Stomach (tissue), 9 donors: ENCODE measurements around the gene SIGLEC12. TPM values are rescaled to one million over a fixed set of nuclear protein-coding genes. Genes with fewer than 3 reads are reported as not detected.
"Not testable (repeated sequence)": the region's sequence is repeated elsewhere in the genome, so short reads cannot be mapped to it uniquely, and the experiment has no call there.

Source experiments
- DNase-seq, 2 donors: peaks; one replicate each; pipeline versions ENCODE4 v3.0.0 to v3.0.0-alpha.2; 2013 to 2019
- H3K27ac ChIP-seq, 5 donors: fragments of 200-600 bp in 4 of 5; sonication (generic) in 4 of 5; one replicate each; pipeline ENCODE4 v1.5.1; 2013 to 2019; ENCODE audit warnings: mild to moderate bottlenecking in 1 of 5, moderate library complexity in 1 of 5
- H3K27me3 ChIP-seq, 3 donors: fragments of 200-600 bp; sonication (generic); one replicate each; pipeline ENCODE4 v1.5.1; 2017 to 2019; ENCODE audit warnings: mixed run types in 1 of 3
- H3K36me3 ChIP-seq, 4 donors: fragments of 200-600 bp; sonication (generic); 1 replicate in 3 of 4; 2 replicates in 1 of 4; pipeline ENCODE4 v1.5.1; 2016 to 2019
- H3K4me1 ChIP-seq, 4 donors: fragments of 200-600 bp; sonication (generic); one replicate each; pipeline ENCODE4 v1.5.1; 2016 to 2019
- H3K4me3 ChIP-seq, 4 donors: fragments of 200-600 bp; sonication (generic) in 3 of 4; one replicate each; pipeline ENCODE4 v1.5.1; 2016 to 2019; ENCODE audit warnings: mild to moderate bottlenecking in 1 of 4
- H3K9me3 ChIP-seq, 4 donors: fragments of 200-600 bp; sonication (generic); one replicate each; pipeline ENCODE4 v1.5.1; 2016 to 2019
- CTCF ChIP-seq, 7 experiments: fragments of 450-650 bp in 4 of 7; fragments of 200-600 bp in 3 of 7; sonication (generic) in 3 of 7; IDR thresholded peaks; one replicate each; pipeline ENCODE4 v1.5.1; 2016 to 2019; ENCODE audit warnings: antibody characterized with exemption in 7 of 7, control low read depth in 2 of 7, mild to moderate bottlenecking in 1 of 7
- EP300 ChIP-seq: sonication (generic); formaldehyde crosslinking; IDR thresholded peaks from one replicate; pipeline ENCODE4 v1.6.1; 2017; ENCODE audit warnings: antibody characterized with exemption
- POLR2A ChIP-seq, 4 donors: fragments of 450-650 bp; IDR thresholded peaks; one replicate each; pipeline ENCODE4 v1.6.1; 2016; ENCODE audit warnings: antibody characterized with exemption in 4 of 4, control low read depth in 2 of 4, mild to moderate bottlenecking in 1 of 4, moderate library complexity in 1 of 4
- POLR2AphosphoS5 ChIP-seq, 3 donors: sonication (generic); formaldehyde crosslinking; IDR thresholded peaks; one replicate each; pipeline ENCODE4 v1.6.1; 2016; ENCODE audit warnings: antibody characterized with exemption in 3 of 3
- WGBS, 5 donors: extraction: QIAGEN DNeasy Blood & Tissue Kit in 3 of 5; methylation state at CpG; one replicate each; pipeline versions ENCODE4 v1.1.5 to v1.1.7; 2013 to 2018; 5-methylcytosine and 5-hydroxymethylcytosine counted together
- intact Hi-C: fragments of 100-400 bp; cut with DNase I; formaldehyde crosslinking; loops from one replicate; pipeline ENCODE4 v1.15.1; 2023; ENCODE audit warnings: low total_unique reads
- polyA plus RNA-seq, 3 donors: library from polyadenylated mRNA; stranded (reverse); fragments of 200-250 nt; gene quantifications; one replicate each; pipeline ENCODE4 v1.2.3, GENCODE V29; 2013
- total RNA-seq, 5 donors: library from RNA; depleted of rRNA; stranded (reverse); fragments of >200 nt; gene quantifications; one replicate each; pipeline versions ENCODE4 v1.1.0 to v1.2.3, GENCODE V29; 2014 to 2016
- donor health status: healthy with polysubstance abuse.
- donor health status: Bipolar disorder and iron deficiency.
- donor health status: healthy.

SIGLEC12 gene
- total and polyA plus RNA-seq, 8 donors = 0.10 to 1.2 (median 0.37) TPM; not detected in 5

- H3K4me1 ChIP-seq = no peaks in the 10 kb centered on the region
- peaks cover 0 to 22% (median 0%) of the 10 kb centered on the region in 3 donors for H3K27me3 ChIP-seq
- H3K27ac ChIP-seq = no peak overlapping the region
- 30 to 40% (median 34%) methylated on average over 3 of the region's 3 CpGs for WGBS, 5 donors
- TF ChIP-seq POLR2AphosphoS5 (IDR thresholded peaks at IDR 0.05) (no peak), POLR2A (IDR thresholded peaks at IDR 0.05) (no peak), CTCF (IDR thresholded peaks at IDR 0.05) (no peak), EP300 (no peak)
- intact Hi-C loops = no loop called here
- DNase-seq = no peak
- peaks cover 0 to 12% (median 3%) of the 10 kb centered on the region in 4 donors for H3K9me3 ChIP-seq
- H3K36me3 ChIP-seq = no peaks in the 10 kb centered on the region
- no peak overlapping the region for H3K4me3 ChIP-seq
These were observed 4.3 kb upstream of the SIGLEC12 start for GRCh38 chr19:51505904-51506303.

DNA sequence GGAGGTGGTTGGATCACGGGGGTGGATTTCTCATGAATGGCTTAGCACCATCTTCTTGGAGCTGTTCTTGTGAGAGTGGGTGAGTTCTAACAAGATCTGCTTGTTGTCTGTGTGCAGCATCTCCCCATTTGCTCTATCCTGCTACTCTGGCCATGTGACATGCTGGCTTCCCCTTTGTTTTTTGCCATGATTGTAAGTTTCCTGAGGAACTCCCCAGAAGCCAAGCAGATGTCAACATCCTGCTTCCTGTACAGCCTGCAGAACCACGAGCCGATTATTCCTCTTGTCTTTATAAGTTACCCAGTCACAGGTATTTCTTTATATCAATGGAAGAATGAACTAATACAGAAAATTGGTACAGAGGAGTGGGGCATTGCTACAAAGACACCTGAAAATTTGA is 2.3 kb upstream of the SIGLEC12 start:
- H3K27me3 ChIP-seq = peaks cover 0 to 16% (median 0%) of the 10 kb centered on the region in 3 donors
- peaks cover 0 to 12% (median 3%) of the 10 kb centered on the region in 4 donors for H3K9me3 ChIP-seq
- no peaks in the 10 kb centered on the region for H3K36me3 ChIP-seq
- no peak for DNase-seq
- no peak overlapping the region for H3K4me3 ChIP-seq
- TF ChIP-seq CTCF (IDR thresholded peaks at IDR 0.05) (no peak), POLR2A (IDR thresholded peaks at IDR 0.05) (no peak), EP300 (no peak), POLR2AphosphoS5 (IDR thresholded peaks at IDR 0.05) (no peak)
- intact Hi-C loops = no loop called here
- H3K27ac ChIP-seq = no peak overlapping the region
- WGBS, 5 donors = 47 to 63% (median 54%) methylated on average over 3 of the region's 3 CpGs
- H3K4me1 ChIP-seq = no peaks in the 10 kb centered on the region

DNA sequence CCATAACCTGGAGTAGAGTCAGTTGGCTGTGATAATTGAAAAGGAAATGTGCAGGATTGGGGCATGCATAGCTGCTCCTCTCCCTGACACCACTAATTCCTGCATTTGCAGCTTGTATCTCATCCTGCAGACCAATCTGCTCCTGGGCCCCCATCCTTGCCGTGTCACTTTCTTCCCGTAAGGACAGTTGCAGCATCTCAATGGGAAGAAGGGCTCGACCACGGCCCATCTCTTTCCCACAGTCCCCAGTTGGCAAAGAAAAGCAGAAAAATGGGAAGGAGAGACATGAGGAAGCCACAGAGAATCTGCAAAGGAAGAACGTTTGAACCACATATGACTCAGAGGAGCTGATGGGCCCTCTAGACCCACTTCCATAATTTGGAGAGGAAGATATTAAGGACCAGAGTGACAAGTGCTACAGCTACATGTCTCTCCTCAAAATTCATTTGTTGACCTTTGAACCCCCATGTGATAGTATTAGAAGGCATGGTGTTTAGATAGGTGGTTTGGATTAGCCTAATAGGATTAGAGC is 1.8 kb upstream of the SIGLEC12 start:
- peaks cover 0 to 12% (median 3%) of the 10 kb centered on the region in 4 donors for H3K9me3 ChIP-seq
- 73 to 79% (median 76%) methylated on average over 5 of the region's 5 CpGs for WGBS, 5 donors
- no peak overlapping the region for H3K27ac ChIP-seq
- TF ChIP-seq EP300 (no peak), POLR2AphosphoS5 (IDR thresholded peaks at IDR 0.05) (no peak), POLR2A (IDR thresholded peaks at IDR 0.05) (no peak), CTCF (IDR thresholded peaks at IDR 0.05) (no peak)
- intact Hi-C loops = no loop called here
- peaks cover 0 to 13% (median 0%) of the 10 kb centered on the region in 3 donors for H3K27me3 ChIP-seq
- no peak for DNase-seq
- H3K36me3 ChIP-seq = no peaks in the 10 kb centered on the region
- H3K4me1 ChIP-seq = no peaks in the 10 kb centered on the region
- H3K4me3 ChIP-seq = no peak overlapping the region

- H3K27me3 ChIP-seq, H3K4me3 ChIP-seq, H3K27ac ChIP-seq, intact Hi-C loops, DNase-seq, H3K36me3 ChIP-seq, H3K4me1 ChIP-seq: not testable (repeated sequence)
- peaks cover 0 to 12% (median 3%) of the 10 kb centered on the region in 4 donors for H3K9me3 ChIP-seq
- 53 to 74% (median 59%) methylated on average over 6 to 8 of the region's 8 CpGs for WGBS, 5 donors
These were observed 669 bp downstream of the SIGLEC12 start for GRCh38 chr19:51500931-51501330.

DNA sequence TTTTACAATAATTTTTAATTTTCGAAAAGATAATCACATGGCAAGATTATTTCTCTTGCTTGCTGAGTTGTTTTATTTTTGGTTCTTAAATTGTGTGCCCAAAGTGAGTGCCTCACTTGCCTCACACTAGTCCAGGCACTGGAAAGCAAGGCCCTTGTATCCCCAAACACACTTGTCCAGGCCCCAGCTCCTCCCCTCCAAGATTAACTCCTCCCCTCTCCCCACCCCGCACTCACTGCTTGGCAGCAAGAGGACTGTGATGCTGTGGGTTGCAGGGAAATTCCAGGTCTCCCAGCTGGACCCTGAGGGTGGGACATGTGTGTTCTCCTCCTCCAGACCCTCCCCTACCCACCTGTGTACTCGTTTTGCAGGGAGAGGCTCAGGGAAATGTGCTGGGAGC is 3.9 kb downstream of the SIGLEC12 start:
- DNase-seq = no peak
- no peak overlapping the region for H3K27ac ChIP-seq
- H3K36me3 ChIP-seq = no peaks in the 10 kb centered on the region
- intact Hi-C loops = no loop called here
- H3K9me3 ChIP-seq = no peaks in the 10 kb centered on the region
- H3K4me3 ChIP-seq = no peak overlapping the region
- no peak for TF ChIP-seq POLR2A (IDR thresholded peaks at IDR 0.05)
- WGBS, 5 donors = 43 to 55% (median 46%) methylated on average over 3 of the region's 3 CpGs
- H3K4me1 ChIP-seq = no peaks in the 10 kb centered on the region
- peaks cover 0 to 10% (median 0%) of the 10 kb centered on the region in 3 donors for H3K27me3 ChIP-seq
